Upper lobe of left lung (tissue), 4 donors: ENCODE measurements around the gene DSTYK.

Experiments used
- CTCF ChIP-seq, 6 experiments: fragments of 450-650 bp in 4 of 6; fragments of 200-600 bp in 2 of 6; sonication (generic) in 2 of 6; IDR thresholded peaks; one replicate each; pipeline ENCODE4 v1.5.1; 2016 to 2019; ENCODE audit warnings: antibody characterized with exemption in 6 of 6
- EP300 ChIP-seq, 4 donors: sonication (generic); formaldehyde crosslinking; IDR thresholded peaks; one replicate each; pipeline ENCODE4 v1.5.1; 2017; ENCODE audit warnings: antibody characterized with exemption in 4 of 4, control low read depth in 2 of 4
- POLR2A ChIP-seq, 4 donors: fragments of 450-650 bp; IDR thresholded peaks; one replicate each; pipeline ENCODE4 v1.5.1; 2016 to 2017; ENCODE audit warnings: antibody characterized with exemption in 4 of 4, mild to moderate bottlenecking in 2 of 4
- POLR2AphosphoS5 ChIP-seq, 2 donors: sonication (generic); formaldehyde crosslinking; IDR thresholded peaks; one replicate each; pipeline ENCODE4 v1.5.1; 2017; ENCODE audit warnings: antibody characterized with exemption in 2 of 2

- TF ChIP-seq CTCF (IDR thresholded peaks at IDR 0.05), result no peak
- TF ChIP-seq POLR2AphosphoS5 (IDR thresholded peaks at IDR 0.05), result no peak
- TF ChIP-seq POLR2A (IDR thresholded peaks at IDR 0.05), result no peak
- no peak for TF ChIP-seq EP300 (IDR thresholded peaks at IDR 0.05)
These were observed 28.6 kb downstream of the DSTYK start for GRCh38 chr1:205182930-205183329.
